Endothelial cell of umbilical vein (primary cell): Measurements from ENCODE around the gene CTTN.

ENCODE experiments used
- CTCF ChIP-seq, 2 donors: IDR thresholded peaks; 1 replicate in 1 of 2; 2 replicates in 1 of 2; pipeline ENCODE4 v1.5.1; 2011; ENCODE audit warnings: low read length in 2 of 2, mild to moderate bottlenecking in 2 of 2, moderate library complexity in 2 of 2, control low read depth in 1 of 2, inconsistent platforms in 1 of 2, low read depth in 1 of 2; ENCODE audit not compliant: insufficient read depth in 1 of 2; ENCODE audit errors: extremely low read depth in 1 of 2
- EZH2 ChIP-seq: IDR thresholded peaks from 2 replicates; pipeline ENCODE4 v1.6.1; 2012; ENCODE audit warnings: borderline replicate concordance, low read depth, mild to moderate bottlenecking, moderate library complexity, low read length, inconsistent platforms; ENCODE audit not compliant: severe bottlenecking
- GATA2 ChIP-seq: IDR thresholded peaks from 2 replicates; pipeline ENCODE4 v1.7.0; 2011; ENCODE audit warnings: low read depth, mild to moderate bottlenecking, moderate library complexity, mixed read lengths, low read length; ENCODE audit not compliant: insufficient read length, insufficient read depth
- JUN ChIP-seq: IDR thresholded peaks from 2 replicates; pipeline ENCODE4 v1.6.1; 2011; ENCODE audit warnings: borderline replicate concordance, low read depth; ENCODE audit not compliant: insufficient read length, insufficient read depth
- MAX ChIP-seq: IDR thresholded peaks from 2 replicates; pipeline ENCODE4 v1.6.1; 2011; ENCODE audit not compliant: insufficient read depth, insufficient read length
- MYC ChIP-seq: IDR thresholded peaks from one replicate; pipeline ENCODE4 v1.6.1; 2011; ENCODE audit warnings: mild to moderate bottlenecking, low read depth, low read length
- POLR2A ChIP-seq: IDR thresholded peaks from 2 replicates; pipeline ENCODE4 v1.6.1; 2012; ENCODE audit warnings: low read depth, mild to moderate bottlenecking, control low read depth, low read length
- POLR2AphosphoS5 ChIP-seq: IDR thresholded peaks from 2 replicates; pipeline ENCODE4 v1.6.1; 2012; ENCODE audit warnings: low read depth, mild to moderate bottlenecking, control low read depth, low read length, moderate library complexity; ENCODE audit not compliant: insufficient read depth

GRCh38 chr11:70448983-70449567, 50.7 kb downstream of the CTTN start:
- no peak for TF ChIP-seq POLR2A
- peak; percentile 47 to 54 for TF ChIP-seq CTCF (IDR thresholded peaks at IDR 0.05; ENCODE audit: extremely low read depth in 1 of 2, insufficient read depth in 1 of 2, low read depth in 1 of 2, low read length in 2 of 2)
- no peak for TF ChIP-seq EZH2
- TF ChIP-seq POLR2AphosphoS5: no peak
- no peak for TF ChIP-seq JUN
- no peak for TF ChIP-seq GATA2
- no peak for TF ChIP-seq MYC
- no peak for TF ChIP-seq MAX
